Measurements from ENCODE around the gene TMEM184A.

TMEM184A gene

DNA sequence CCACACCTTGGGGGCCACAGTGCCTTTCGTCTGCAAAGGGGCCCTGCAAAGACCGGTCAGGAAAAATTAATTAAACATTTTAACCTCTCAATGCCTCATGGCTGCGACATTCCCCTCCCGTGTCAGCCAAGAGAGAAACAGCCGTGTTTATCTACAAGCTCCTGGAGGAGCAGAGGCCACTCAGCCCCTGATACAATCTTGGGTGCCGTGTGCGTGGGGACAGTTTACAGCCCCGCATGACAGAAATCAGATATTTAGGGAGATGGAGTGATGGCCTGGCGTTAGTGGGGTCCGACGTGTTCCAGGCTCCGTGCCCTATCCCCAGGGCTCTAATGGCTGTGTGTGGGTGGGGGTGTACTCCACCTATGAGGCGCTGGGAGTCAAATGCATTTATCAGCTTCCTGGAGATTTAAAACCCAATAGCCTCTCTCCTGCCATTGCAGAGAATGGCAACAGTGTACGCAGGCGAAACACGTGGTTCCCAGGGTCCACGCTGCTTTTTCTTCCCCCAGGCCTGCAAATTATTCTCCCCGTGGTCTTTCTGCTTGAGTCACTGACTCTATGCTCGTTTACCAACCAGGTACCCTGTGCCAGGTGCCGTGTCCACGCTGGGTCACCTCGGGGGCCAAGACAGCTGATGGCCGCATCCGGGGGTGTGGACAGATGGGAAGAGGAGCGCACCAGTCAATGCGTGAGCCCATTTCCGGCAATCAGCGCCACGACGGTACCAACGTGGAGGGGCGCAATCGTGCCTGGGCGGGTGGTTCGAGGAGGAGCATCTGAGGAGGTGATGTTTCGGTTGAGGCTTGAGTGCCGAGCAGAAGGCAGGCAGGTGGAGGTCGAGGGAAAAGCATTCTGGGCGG, 40.4 kb upstream of the TMEM184A start:
- no peaks in the 10 kb centered on the region for H3K36me3 ChIP-seq (ENCODE audit: control insufficient read depth, insufficient read depth, low read length)
- no peak overlapping the region for H3K27ac ChIP-seq (ENCODE audit: low read depth, low read length)
- peaks cover 5% of the 10 kb centered on the region; the same call in 1 of the 2 replicates for H3K27me3 ChIP-seq (ENCODE audit: control insufficient read depth, insufficient read depth, low read length)
- H3K9me3 ChIP-seq (ENCODE audit: control insufficient read depth, insufficient read depth, low read depth, low read length) = no peaks in the 10 kb centered on the region
- no peak overlapping the region for H3K4me3 ChIP-seq (ENCODE audit: low read depth, low read length)
- H3K4me1 ChIP-seq (ENCODE audit: control insufficient read depth, insufficient read depth, low read length) = no peaks in the 10 kb centered on the region
- H3K9ac ChIP-seq (ENCODE audit: low read length) = no peak overlapping the region

DNA sequence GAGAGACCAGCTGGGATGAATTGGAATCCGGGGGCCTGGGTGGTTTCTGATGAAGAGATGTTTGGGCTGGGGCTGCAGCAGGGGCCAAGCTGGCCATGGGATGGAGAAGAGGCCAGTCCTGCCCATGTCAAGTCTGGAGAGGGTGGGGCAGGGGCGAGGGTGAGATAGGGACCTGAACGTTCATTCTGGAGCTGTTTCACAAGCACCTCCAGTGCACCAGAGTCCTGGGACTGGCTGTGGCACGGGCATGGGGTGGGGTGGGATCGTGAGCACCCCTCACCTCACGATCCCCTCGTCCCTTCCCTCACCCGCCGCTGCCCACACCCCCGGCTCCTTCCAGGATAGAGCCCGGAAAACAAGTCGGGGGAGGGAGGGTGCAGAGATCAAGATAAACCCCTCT, 39.6 kb upstream of the TMEM184A start:
- Histone ChIP-seq H3K4me1 (ENCODE audit: control insufficient read depth, insufficient read depth, low read length) (no peaks in the 10 kb centered on the region), H3K27ac (ENCODE audit: low read depth, low read length) (no peak overlapping the region), H3K27me3 (ENCODE audit: control insufficient read depth, insufficient read depth, low read length) (peaks cover 5% of the 10 kb centered on the region; the same call in 1 of the 2 replicates)

DNA sequence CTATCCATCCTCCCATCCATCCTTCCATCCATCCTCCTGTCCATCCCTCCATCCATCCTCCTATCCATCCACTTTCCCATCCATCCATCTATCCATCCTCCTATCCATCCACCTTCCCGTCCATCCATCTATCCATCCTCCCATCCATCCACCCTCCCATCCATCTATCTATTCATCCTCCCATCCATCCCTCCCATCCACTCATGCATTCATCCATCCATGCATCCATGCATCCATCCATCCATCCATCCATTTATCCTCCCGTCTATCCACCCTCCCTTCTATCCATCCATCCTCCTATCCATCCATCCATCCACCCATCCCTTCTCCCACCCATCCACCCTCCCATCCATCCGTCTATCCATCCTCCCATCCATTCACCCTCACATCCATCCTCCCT, 39.0 kb upstream of the TMEM184A start:
- Histone ChIP-seq H3K27me3 (ENCODE audit: control insufficient read depth, insufficient read depth, low read length) (peaks cover 5% of the 10 kb centered on the region; the same call in 1 of the 2 replicates), H3K9ac (ENCODE audit: low read length) (no peak overlapping the region), H3K36me3 (ENCODE audit: control insufficient read depth, insufficient read depth, low read length) (no peaks in the 10 kb centered on the region)

More for the DNA sequence above, 39.6 kb upstream of the TMEM184A start:
- Histone ChIP-seq H3K4me3 (ENCODE audit: low read depth, low read length) (no peak overlapping the region), H3K36me3 (ENCODE audit: control insufficient read depth, insufficient read depth, low read length) (no peaks in the 10 kb centered on the region), H3K9me3 (ENCODE audit: control insufficient read depth, insufficient read depth, low read depth, low read length) (no peaks in the 10 kb centered on the region), H3K9ac (ENCODE audit: low read length) (no peak overlapping the region)

DNA sequence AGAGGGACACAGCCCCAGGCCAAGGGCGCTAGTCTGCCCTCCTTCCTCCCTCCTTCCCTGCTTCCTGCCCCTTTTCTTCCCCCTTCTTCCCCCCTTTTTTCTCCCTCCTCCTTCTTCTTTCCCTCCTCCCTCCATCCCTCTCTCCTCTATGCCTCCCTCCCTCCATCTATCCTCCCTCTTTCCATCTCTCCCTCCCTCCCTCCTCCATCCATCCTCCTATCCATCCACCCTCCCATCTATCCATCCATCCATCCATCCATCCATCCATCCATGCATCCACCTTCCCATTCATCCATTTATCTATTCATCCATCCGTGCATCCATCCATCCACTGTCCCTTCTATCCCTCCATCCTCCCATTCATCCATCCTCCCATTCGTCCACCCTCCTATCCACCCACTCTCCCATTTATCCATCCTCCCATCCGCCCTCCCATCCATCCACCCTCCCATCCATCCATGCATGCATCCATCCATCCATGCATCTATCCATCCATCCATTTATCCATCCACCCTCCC, 38.0 kb upstream of the TMEM184A start:
- H3K9me3 ChIP-seq (ENCODE audit: control insufficient read depth, insufficient read depth, low read depth, low read length) = peaks cover 6% of the 10 kb centered on the region
- H3K4me3 ChIP-seq (ENCODE audit: low read depth, low read length) = no peak overlapping the region
- peaks cover 5% of the 10 kb centered on the region; the same call in 1 of the 2 replicates for H3K27me3 ChIP-seq (ENCODE audit: control insufficient read depth, insufficient read depth, low read length)
- H3K27ac ChIP-seq (ENCODE audit: low read depth, low read length) = no peak overlapping the region
- no peaks in the 10 kb centered on the region for H3K36me3 ChIP-seq (ENCODE audit: control insufficient read depth, insufficient read depth, low read length)
- H3K9ac ChIP-seq (ENCODE audit: low read length) = no peak overlapping the region
- no peaks in the 10 kb centered on the region for H3K4me1 ChIP-seq (ENCODE audit: control insufficient read depth, insufficient read depth, low read length)

More for the DNA sequence above, 39.0 kb upstream of the TMEM184A start:
- H3K4me1 ChIP-seq (ENCODE audit: control insufficient read depth, insufficient read depth, low read length) = no peaks in the 10 kb centered on the region
- H3K9me3 ChIP-seq (ENCODE audit: control insufficient read depth, insufficient read depth, low read depth, low read length) = no peaks in the 10 kb centered on the region
- H3K27ac ChIP-seq (ENCODE audit: low read depth, low read length) = no peak overlapping the region
- no peak overlapping the region for H3K4me3 ChIP-seq (ENCODE audit: low read depth, low read length)

DNA sequence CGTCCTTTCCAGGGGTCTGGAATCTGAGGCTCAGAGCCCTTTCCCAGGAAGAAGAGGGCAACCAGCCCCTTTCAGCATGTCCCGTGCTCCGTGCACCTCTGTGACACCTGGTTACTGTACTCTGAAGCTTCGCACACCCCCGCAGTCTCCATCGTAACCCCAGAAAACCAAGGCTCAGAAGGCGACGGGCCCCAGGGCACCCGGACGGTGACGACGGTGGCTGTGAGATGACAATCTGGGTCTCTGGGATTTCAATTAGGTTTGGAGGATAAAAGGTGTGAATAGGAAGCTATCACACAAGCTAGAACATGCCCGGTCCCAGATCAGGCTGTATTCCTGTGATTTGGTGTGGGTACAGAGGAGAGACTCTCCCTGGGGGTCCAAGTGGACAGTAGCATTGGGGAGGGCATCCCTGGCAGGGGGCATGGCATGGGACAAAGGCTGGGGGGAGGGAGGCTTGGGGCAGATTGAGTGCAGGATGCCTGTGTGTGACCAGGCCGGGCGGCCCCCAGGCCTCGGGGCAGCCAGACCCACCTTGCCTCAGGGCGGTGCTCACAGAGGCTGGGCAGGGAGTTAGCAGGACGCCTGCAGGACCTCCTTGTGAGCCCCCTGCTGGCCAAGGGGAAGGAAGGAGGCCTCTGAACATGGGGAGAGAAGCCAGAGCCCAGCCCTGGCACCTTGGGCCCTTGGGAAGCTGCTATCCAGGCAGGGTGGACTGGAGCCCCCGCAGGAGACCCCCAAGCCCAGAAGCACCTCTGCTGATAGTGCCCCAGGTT, 37.3 kb upstream of the TMEM184A start:
- Histone ChIP-seq H3K27ac (ENCODE audit: low read depth, low read length) (no peak overlapping the region), H3K27me3 (ENCODE audit: control insufficient read depth, insufficient read depth, low read length) (peaks cover 5% of the 10 kb centered on the region; the same call in 1 of the 2 replicates), H3K4me1 (ENCODE audit: control insufficient read depth, insufficient read depth, low read length) (no peaks in the 10 kb centered on the region), H3K4me3 (ENCODE audit: low read depth, low read length) (no peak overlapping the region), H3K9me3 (ENCODE audit: control insufficient read depth, insufficient read depth, low read depth, low read length) (peaks cover 13% of the 10 kb centered on the region), H3K9ac (ENCODE audit: low read length) (no peak overlapping the region), H3K36me3 (ENCODE audit: control insufficient read depth, insufficient read depth, low read length) (no peaks in the 10 kb centered on the region)

DNA sequence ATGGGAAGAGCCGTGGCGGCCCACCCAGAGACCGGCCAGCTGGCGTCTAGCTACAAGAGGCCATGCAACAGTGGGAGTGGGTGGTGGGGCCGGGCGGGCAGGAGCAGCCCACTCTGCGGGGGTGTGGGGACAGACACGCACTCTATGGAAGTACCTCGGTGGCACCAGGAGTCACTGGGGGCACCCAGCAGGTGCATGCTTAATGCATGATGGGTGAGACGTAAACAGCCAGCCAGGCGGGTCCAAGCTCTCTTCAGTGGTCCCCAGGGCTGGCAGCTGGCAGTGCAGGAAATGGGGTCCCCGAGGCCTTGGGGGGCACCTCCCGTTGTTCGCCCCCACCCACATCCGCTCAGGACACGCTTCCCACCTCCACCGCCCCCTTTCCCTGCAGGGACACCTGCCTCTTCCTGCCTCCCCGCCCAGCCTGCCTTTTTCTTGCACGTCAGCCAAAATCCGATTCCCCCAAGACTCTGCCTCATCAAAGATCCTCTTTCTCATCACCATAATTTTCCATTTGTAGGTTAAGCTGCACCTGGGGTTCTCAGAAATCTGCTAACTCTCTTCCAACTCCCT, 36.4 kb upstream of the TMEM184A start:
- H3K9me3 ChIP-seq (ENCODE audit: control insufficient read depth, insufficient read depth, low read depth, low read length) = peaks cover 18% of the 10 kb centered on the region
- H3K9ac ChIP-seq (ENCODE audit: low read length) = no peak overlapping the region
- H3K4me1 ChIP-seq (ENCODE audit: control insufficient read depth, insufficient read depth, low read length) = no peaks in the 10 kb centered on the region
- no peak overlapping the region for H3K27ac ChIP-seq (ENCODE audit: low read depth, low read length)
- no peaks in the 10 kb centered on the region for H3K36me3 ChIP-seq (ENCODE audit: control insufficient read depth, insufficient read depth, low read length)
- no peak overlapping the region for H3K4me3 ChIP-seq (ENCODE audit: low read depth, low read length)
- peaks cover 5% of the 10 kb centered on the region; the same call in 1 of the 2 replicates for H3K27me3 ChIP-seq (ENCODE audit: control insufficient read depth, insufficient read depth, low read length)

DNA sequence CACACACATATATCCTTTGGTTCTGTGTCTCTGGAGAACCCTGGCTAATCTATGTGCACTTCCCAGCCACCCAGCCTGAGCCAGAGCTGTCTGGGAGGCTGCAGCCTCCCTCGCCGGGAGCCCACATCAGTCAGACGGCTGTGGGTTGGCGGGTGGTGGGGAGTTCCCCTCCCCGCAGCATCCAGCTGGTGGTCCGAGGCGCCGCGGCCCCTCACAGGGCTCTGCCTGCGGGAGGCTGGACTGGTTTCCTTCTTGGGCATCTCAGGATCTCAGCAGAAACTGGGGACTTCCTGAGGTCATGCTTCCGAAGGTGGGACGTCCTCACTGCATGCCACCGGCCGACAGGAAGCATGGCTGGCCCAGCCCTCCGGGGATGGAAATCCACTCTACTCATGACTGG, 35.9 kb upstream of the TMEM184A start:
- peaks cover 18% of the 10 kb centered on the region for H3K9me3 ChIP-seq (ENCODE audit: control insufficient read depth, insufficient read depth, low read depth, low read length)
- no peaks in the 10 kb centered on the region for H3K36me3 ChIP-seq (ENCODE audit: control insufficient read depth, insufficient read depth, low read length)
- H3K4me3 ChIP-seq (ENCODE audit: low read depth, low read length) = no peak overlapping the region
- no peaks in the 10 kb centered on the region for H3K4me1 ChIP-seq (ENCODE audit: control insufficient read depth, insufficient read depth, low read length)
- no peak overlapping the region for H3K27ac ChIP-seq (ENCODE audit: low read depth, low read length)
- H3K9ac ChIP-seq (ENCODE audit: low read length) = no peak overlapping the region
- peaks cover 5% of the 10 kb centered on the region; the same call in 1 of the 2 replicates for H3K27me3 ChIP-seq (ENCODE audit: control insufficient read depth, insufficient read depth, low read length)

DNA sequence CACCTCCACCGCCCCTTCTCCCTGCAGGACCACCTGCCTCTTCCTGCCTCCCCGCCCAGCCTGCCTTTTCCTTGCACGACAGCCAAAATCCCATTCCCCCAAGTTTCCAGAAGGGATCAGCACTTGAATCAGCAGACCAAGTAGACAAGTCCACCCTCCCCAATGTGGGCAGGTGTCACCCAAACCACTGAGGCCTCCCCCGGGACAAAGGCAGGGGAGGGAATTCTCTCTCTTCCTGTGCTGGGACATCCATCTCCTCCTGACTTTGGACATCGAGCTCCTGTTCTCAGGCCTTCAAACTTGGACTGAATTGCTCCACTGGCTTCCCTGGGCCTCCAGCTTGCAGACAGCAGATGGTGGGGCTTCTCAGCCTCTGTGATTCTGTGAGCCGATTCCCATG, 35.4 kb upstream of the TMEM184A start:
- Histone ChIP-seq H3K4me1 (ENCODE audit: control insufficient read depth, insufficient read depth, low read length) (no peaks in the 10 kb centered on the region), H3K9me3 (ENCODE audit: control insufficient read depth, insufficient read depth, low read depth, low read length) (peaks cover 18% of the 10 kb centered on the region), H3K27ac (ENCODE audit: low read depth, low read length) (no peak overlapping the region), H3K4me3 (ENCODE audit: low read depth, low read length) (no peak overlapping the region), H3K36me3 (ENCODE audit: control insufficient read depth, insufficient read depth, low read length) (no peaks in the 10 kb centered on the region), H3K9ac (ENCODE audit: low read length) (no peak overlapping the region), H3K27me3 (ENCODE audit: control insufficient read depth, insufficient read depth, low read length) (peaks cover 5% of the 10 kb centered on the region; the same call in 1 of the 2 replicates)

DNA sequence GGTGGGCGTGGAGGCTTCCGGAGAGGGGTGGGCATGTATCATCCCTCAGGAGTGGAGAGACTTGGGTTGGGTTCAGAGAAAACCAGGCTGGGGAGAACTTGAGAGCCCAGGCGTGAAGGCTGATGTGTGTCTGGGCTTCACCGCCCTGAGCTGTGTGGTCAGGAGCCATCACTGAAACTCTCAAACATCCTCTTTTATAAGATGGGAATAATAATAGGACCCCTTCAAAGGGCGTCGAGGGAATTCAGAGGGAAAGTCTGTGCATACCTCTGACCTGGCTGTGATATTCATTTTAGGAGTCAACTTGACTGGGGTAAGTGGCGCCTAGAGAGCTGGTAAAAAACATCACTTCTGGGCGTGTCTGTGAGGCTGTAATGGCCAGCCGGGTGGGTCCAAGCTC, 34.9 kb upstream of the TMEM184A start:
- Histone ChIP-seq H3K9me3 (ENCODE audit: control insufficient read depth, insufficient read depth, low read depth, low read length) (peaks cover 18% of the 10 kb centered on the region), H3K4me3 (ENCODE audit: low read depth, low read length) (no peak overlapping the region), H3K4me1 (ENCODE audit: control insufficient read depth, insufficient read depth, low read length) (no peaks in the 10 kb centered on the region), H3K9ac (ENCODE audit: low read length) (no peak overlapping the region), H3K36me3 (ENCODE audit: control insufficient read depth, insufficient read depth, low read length) (no peaks in the 10 kb centered on the region), H3K27me3 (ENCODE audit: control insufficient read depth, insufficient read depth, low read length) (peaks cover 5% of the 10 kb centered on the region; the same call in 1 of the 2 replicates), H3K27ac (ENCODE audit: low read depth, low read length) (no peak overlapping the region)

DNA sequence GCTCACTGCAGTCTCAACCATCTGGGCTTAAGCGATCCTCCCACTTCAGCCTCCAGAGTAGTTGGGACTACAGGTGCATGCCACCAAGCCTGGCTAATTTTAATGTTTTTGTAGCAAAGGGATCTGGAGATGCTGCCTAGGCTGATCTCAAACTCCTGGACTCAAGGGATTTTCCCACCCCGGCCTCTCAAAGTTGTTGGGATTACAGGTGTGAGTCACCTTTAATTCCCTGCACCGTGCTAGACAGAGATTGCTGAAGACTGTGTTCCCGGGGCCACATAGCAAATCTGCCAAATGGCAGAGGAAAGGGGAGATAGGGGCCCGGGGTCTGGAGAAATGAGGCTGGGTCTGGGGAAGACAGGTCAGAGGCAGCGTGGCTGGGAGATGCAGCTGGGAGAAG, 34.5 kb upstream of the TMEM184A start:
- H3K9me3 ChIP-seq (ENCODE audit: control insufficient read depth, insufficient read depth, low read depth, low read length) = peaks cover 18% of the 10 kb centered on the region
- H3K4me1 ChIP-seq (ENCODE audit: control insufficient read depth, insufficient read depth, low read length) = no peaks in the 10 kb centered on the region
- H3K27ac ChIP-seq (ENCODE audit: low read depth, low read length) = no peak overlapping the region
- H3K9ac ChIP-seq (ENCODE audit: low read length) = no peak overlapping the region
- H3K27me3 ChIP-seq (ENCODE audit: control insufficient read depth, insufficient read depth, low read length) = peaks cover 5% of the 10 kb centered on the region; the same call in 1 of the 2 replicates
- no peaks in the 10 kb centered on the region for H3K36me3 ChIP-seq (ENCODE audit: control insufficient read depth, insufficient read depth, low read length)
- no peak overlapping the region for H3K4me3 ChIP-seq (ENCODE audit: low read depth, low read length)

Measured in HUES6 (cell line).